ENCODE data around the gene PIK3CG. TPM values are rescaled to one million over a fixed set of nuclear protein-coding genes. Genes with fewer than 3 reads are reported as not detected.

PIK3CG gene
- 1 to 10 TPM; 2.0 to 3.2 (median 2.4) TPM for total RNA-seq

GRCh38 chr7:106865130-106866041 is at the start of gene PIK3CG:
Gene PIK3CG, plus strand, starts transcription at chr7:106865282. Its CDS starts 2,280 bp downstream, at chr7:106867562.
- TF ChIP-seq POLR2A (IDR thresholded peaks at IDR 0.05): no peak
- no peak for TF ChIP-seq CTCF (IDR thresholded peaks at IDR 0.05)

GRCh38 chr7:106817098-106817497 is 48.0 kb upstream of the PIK3CG start:
- intact Hi-C loops (cut with DNase I; ENCODE audit: low total_unique reads): no loop called here
- no peak overlapping the region for H3K4me3 ChIP-seq (ENCODE audit: low read depth, poor library complexity, severe bottlenecking)
- WGBS, 2 donors: 80 to 93% methylated on average over 1 of the region's 1 CpG
- DNase-seq (ENCODE audit: low spot score in 2 of 2): no peak
- no peak for TF ChIP-seq POLR2A (IDR thresholded peaks at IDR 0.05)
- no peak for TF ChIP-seq CTCF (IDR thresholded peaks at IDR 0.05)

More at GRCh38 chr7:106865130-106866041, at the start of gene PIK3CG:
- peak within 1 kb of the TSS; percentile 22 for H3K4me3 ChIP-seq (ENCODE audit: low read depth, poor library complexity, severe bottlenecking)
- 64 to 73% methylated on average over 13 of the region's 13 CpGs for WGBS, 2 donors
- DNase-seq (ENCODE audit: low spot score in 2 of 2): no peak
- intact Hi-C loops (cut with DNase I; ENCODE audit: low total_unique reads): no loop called here

- WGBS, 2 donors: 62 to 96% methylated on average over 1 of the region's 1 CpG
- no peak for TF ChIP-seq CTCF (IDR thresholded peaks at IDR 0.05)
- TF ChIP-seq POLR2A (IDR thresholded peaks at IDR 0.05): no peak
- intact Hi-C loops (cut with DNase I; ENCODE audit: low total_unique reads): no loop called here
- H3K4me3 ChIP-seq (ENCODE audit: low read depth, poor library complexity, severe bottlenecking): no peak overlapping the region
- DNase-seq (ENCODE audit: low spot score in 2 of 2): no peak
Measured at GRCh38 chr7:106818736-106819135, 46.3 kb upstream of the PIK3CG start.

GRCh38 chr7:106819546-106819945 is 45.5 kb upstream of the PIK3CG start:
- DNase-seq (ENCODE audit: low spot score in 2 of 2): no peak
- TF ChIP-seq CTCF (IDR thresholded peaks at IDR 0.05): no peak
- no peak for TF ChIP-seq POLR2A (IDR thresholded peaks at IDR 0.05)
- H3K4me3 ChIP-seq (ENCODE audit: low read depth, poor library complexity, severe bottlenecking): no peak overlapping the region
- intact Hi-C loops (cut with DNase I; ENCODE audit: low total_unique reads): no loop called here

GRCh38 chr7:106820321-106821217 is 44.5 kb upstream of the PIK3CG start:
- intact Hi-C loops (cut with DNase I; ENCODE audit: low total_unique reads): no loop called here
- DNase-seq (ENCODE audit: low spot score in 2 of 2): no peak
- 88 to 89% methylated on average over 4 of the region's 4 CpGs for WGBS, 2 donors
- H3K4me3 ChIP-seq (ENCODE audit: low read depth, poor library complexity, severe bottlenecking): no peak overlapping the region
- TF ChIP-seq POLR2A (IDR thresholded peaks at IDR 0.05) (no peak), CTCF (IDR thresholded peaks at IDR 0.05) (no peak)
